NCI-H526 treated with DMSO at 0.1 percent for 48 hours (cell line): ENCODE data around the gene ZXDC.

Experiments used
- DNase-seq: peaks from one replicate; lab custom pipeline; 2025; lab: John Stamatoyannopoulos, UW

Gene ZXDC

GRCh38 chr3:126512026-126512425, 36.3 kb upstream of the ZXDC start:
- no peak for DNase-seq

GRCh38 chr3:126511291-126511690, 35.6 kb upstream of the ZXDC start:
- DNase-seq = no peak

- no peak for DNase-seq
Observed at GRCh38 chr3:126510308-126510910, 34.7 kb upstream of the ZXDC start.

DNA sequence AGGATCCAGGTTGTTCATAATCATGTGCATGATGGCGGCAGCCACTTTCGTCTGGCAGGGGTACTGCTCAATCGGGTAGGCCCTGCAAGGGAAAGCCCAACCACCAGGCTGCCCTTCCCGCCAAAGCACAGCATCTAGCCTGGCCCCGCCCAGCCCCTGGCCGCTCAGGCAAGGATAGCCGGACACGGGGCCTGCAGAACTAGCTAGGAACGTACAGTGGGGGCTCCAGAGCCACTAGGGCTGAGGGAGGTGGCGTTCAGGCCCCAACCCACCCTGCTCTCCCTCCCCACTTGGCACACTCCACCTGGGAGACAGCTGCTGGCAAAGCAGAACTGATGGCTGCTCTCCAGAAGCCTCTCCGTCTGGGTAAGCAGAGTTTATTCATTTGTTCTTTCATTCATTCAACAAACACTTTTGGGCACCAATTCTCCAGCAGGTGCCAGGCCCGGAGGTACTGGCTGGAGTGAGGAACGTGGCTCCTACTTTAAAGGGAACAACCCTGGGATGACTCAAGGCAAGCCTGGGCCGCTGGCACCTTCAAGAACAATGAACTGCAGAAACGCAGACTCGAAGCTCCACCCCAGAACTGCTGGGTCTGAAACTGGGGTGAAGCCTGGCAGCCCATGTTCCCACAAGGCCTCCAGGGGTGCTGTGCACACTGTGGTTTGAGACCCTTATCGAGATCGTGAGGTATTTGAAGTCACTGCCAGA, 34.1 kb upstream of the ZXDC start:
- no peak for DNase-seq

- DNase-seq = no peak
Observed at GRCh38 chr3:126508564-126508964, 32.9 kb upstream of the ZXDC start.

- DNase-seq = no peak
Observed at GRCh38 chr3:126507886-126508285, 32.2 kb upstream of the ZXDC start.

DNA sequence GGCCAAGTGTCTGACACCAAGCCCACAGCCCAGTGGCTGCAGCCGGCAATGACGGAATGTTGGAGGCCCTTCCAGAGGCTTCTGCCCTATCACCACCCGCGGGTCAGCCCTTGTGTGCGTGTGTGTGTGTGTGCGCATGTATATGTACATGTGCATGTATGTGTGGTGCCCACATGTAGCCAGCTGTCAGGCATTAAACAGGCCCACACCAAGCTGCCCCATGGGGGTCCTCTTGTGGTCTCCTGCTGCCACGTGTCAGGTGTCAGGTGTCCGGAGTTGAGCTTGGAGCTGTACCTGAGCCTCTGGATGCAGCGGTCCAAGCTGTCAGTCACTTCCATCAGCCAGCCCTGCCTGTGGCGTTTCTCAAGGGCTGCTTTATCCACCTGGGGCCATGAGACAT, 28.0 kb upstream of the ZXDC start:
- no peak for DNase-seq

DNA sequence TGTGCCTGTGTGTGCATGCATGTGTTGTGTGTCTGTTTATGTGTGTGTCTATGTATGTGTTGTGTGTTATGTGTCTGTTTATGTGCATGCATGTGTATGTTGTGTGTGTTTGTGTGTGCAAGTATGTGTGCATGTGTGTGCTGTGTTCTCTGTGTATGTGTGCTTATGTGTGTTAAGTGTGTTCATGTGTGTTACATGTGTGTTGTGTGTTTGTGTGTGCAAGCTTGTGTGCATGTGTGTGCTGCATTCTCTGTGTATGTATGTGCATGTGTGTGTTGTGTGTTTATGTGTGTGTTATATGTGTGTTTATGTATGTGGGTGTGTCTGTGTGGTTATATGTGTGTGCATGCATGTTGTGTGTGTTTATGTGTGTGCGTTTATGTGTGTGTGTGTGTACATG, 27.0 kb upstream of the ZXDC start:
- DNase-seq = no peak

- no peak for DNase-seq
Observed at GRCh38 chr3:126501736-126502135, 26.0 kb upstream of the ZXDC start.

DNA sequence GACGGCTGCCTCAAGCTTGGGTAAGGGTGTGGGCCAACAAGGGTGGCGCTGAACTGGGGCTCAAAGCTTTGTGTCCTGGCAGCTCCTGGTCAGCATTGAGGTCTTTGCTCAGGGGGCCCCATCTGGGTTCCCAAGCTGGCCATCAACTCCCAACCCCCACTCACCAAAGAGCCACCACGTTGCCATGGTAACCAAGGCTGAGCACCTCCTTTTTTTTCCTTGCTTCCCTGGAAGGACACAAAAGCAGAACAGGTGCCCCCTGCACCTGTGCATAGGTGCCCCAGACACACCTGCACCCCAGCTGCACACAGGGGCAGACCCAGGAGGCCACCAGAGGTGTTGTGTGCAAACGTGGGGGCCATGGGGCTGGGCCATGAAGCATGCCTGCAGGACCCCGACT, 25.4 kb upstream of the ZXDC start:
- no peak for DNase-seq

- no peak for DNase-seq
Observed at GRCh38 chr3:126500016-126500415, 24.3 kb upstream of the ZXDC start.

- DNase-seq = no peak
Observed at GRCh38 chr3:126499401-126499800, 23.7 kb upstream of the ZXDC start.

DNA sequence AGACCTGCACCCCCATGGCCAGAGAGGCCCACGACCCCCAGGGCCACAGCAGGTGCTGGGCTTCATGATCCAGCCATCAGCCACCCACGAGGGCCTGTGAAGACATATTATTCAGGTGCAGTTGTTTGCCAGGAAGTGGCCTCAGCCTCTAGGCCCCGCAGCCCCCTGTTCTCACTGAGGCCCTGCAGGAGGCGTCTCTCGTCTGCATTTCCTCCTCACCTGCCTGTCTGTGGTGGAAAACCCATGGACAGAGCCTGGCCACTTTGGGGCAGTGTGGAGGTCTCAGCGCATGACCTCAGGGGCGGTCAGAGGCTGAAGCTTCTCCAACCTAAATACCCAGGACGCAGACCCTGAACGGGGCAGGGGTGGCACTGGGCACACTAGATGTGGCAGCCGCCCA, 23.2 kb upstream of the ZXDC start:
- no peak for DNase-seq

GRCh38 chr3:126498461-126498860, 22.8 kb upstream of the ZXDC start:
- no peak for DNase-seq

GRCh38 chr3:126497956-126498355, 22.3 kb upstream of the ZXDC start:
- DNase-seq = no peak

DNA sequence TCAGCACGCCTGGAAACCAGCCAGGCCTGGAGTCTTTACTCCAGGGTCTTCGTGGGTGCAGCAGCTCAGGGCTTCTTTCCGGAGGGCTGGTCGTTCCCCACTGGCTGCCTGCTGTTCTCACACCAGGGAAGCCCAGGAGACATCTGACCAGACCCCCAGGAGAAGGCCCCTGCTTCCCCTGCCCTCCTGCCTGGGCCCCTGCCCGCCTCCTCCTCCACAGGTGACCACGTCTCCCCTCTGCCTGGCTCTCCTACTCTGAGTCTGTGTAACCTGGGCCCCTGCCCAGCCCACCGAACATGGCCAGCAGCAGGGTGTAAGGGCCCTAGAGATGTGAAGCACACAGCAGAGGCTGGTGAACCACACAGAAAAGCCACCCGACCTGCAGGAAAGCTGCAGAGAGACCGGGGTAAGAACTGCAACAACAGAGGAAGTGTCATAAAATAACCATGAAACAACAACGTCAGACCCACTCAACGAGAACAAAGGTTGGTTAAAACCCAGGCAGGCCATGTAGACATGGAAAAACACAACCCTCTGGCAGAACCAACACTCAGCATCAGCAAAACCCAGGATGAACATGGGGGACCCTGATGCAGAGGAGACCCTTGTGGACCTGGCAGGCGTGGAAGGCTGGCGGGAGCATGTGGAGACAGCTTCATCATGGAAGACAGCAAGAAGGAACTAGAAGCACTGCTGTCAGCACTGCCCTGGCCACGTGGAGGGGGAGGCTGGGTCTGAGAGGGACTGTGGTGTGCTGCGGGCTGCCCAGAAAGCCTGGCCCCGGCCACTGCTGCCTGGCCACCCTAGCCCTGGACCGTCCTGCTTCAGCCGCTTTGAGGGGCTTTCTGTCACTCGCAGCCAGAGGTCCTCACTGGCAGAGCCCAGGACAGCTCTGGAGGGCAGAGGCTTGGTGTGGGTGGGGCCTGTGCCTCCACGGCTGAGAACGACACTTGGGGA, 21.5 kb upstream of the ZXDC start:
- DNase-seq = no peak

- DNase-seq = no peak
Observed at GRCh38 chr3:126495786-126496185, 20.1 kb upstream of the ZXDC start.

GRCh38 chr3:126494970-126495230, 19.2 kb upstream of the ZXDC start:
- no peak for DNase-seq

- DNase-seq = no peak
Observed at GRCh38 chr3:126494204-126494969, 18.7 kb upstream of the ZXDC start.

- DNase-seq = no peak
Observed at GRCh38 chr3:126493739-126494138, 18.0 kb upstream of the ZXDC start.

DNA sequence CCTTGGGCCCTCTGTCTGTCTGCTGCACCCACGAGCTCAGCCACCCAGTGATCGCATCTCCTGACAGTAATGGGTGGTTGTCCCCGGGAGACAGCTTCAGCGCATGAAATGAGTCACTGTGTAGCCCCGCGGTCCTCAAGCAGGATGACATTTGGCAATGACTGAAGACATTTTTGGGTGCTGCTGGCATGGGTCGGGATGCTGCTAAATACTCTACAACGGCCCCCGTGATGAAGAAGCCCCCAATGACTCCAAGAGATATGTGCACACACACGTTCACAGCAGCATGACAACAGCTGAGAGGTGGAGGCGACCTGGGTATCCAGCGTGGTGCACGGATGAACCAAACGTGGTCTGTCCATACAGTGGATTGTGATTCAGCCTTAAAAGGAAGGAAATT, 17.4 kb upstream of the ZXDC start:
- no peak for DNase-seq

GRCh38 chr3:126491221-126492013, 15.7 kb upstream of the ZXDC start:
- DNase-seq = no peak
